SK-N-SH treated with all-trans-retinoic acid at 6 μM for 48 hours (cell line): ENCODE data around the gene ELOVL1.

Source experiments
- ATAC-seq: fragments of 200-7000 bp; cut with Tn5 transposase; 3 replicates; pipeline ENCODE4 v1.9.1; 2020; ENCODE audit warnings: mild to moderate bottlenecking, moderate library complexity
- ARNTL ChIP-seq: fragments of 450-650 bp; formaldehyde crosslinking; IDR thresholded peaks from 2 replicates; pipeline ENCODE4 v1.5.0; 2020; ENCODE audit warnings: low read depth, mild to moderate bottlenecking, moderate library complexity, borderline replicate concordance
- BACH2 ChIP-seq: fragments of 250-450 bp; sonication (Bioruptor Pico); IDR thresholded peaks from 2 replicates; pipeline ENCODE4 v1.9.0; 2021; ENCODE audit warnings: mild to moderate bottlenecking, borderline replicate concordance
- GLIS3 ChIP-seq: fragments of 250-450 bp; sonication (Bioruptor Pico); IDR thresholded peaks from 2 replicates; pipeline ENCODE4 v1.5.0; 2020; ENCODE audit warnings: mild to moderate bottlenecking, moderate library complexity
- ISL1 ChIP-seq: fragments of 250-450 bp; sonication (Bioruptor Pico); IDR thresholded peaks from 2 replicates; pipeline ENCODE4 v2.1.2; 2022; ENCODE audit warnings: mild to moderate bottlenecking, moderate library complexity
- OSR1 ChIP-seq: fragments of 250-450 bp; sonication (Bioruptor Pico); IDR thresholded peaks from 2 replicates; pipeline ENCODE4 v1.8.0; 2022; ENCODE audit warnings: moderate library complexity, mild to moderate bottlenecking, inconsistent platforms
- RARB ChIP-seq: fragments of 250-450 bp; sonication (Bioruptor Pico); IDR thresholded peaks from 2 replicates; pipeline ENCODE4 v1.8.0; 2021; ENCODE audit warnings: mild to moderate bottlenecking, moderate library complexity
- TCF4 ChIP-seq: fragments of 250-450 bp; sonication (Bioruptor Pico); IDR thresholded peaks from 2 replicates; pipeline ENCODE4 v1.8.0; 2021; ENCODE audit warnings: mild to moderate bottlenecking, moderate library complexity, borderline replicate concordance
- TOX ChIP-seq: fragments of 250-450 bp; sonication (Bioruptor Pico); IDR thresholded peaks from 2 replicates; pipeline ENCODE4 v1.8.0; 2021; ENCODE audit warnings: mild to moderate bottlenecking, moderate library complexity, borderline replicate concordance
- ZC3H10 ChIP-seq: fragments of 250-450 bp; sonication (Bioruptor Pico); IDR thresholded peaks from 2 replicates; pipeline ENCODE4 v1.5.1; 2021; ENCODE audit warnings: mild to moderate bottlenecking, moderate library complexity
- ZFP3 ChIP-seq: fragments of 250-450 bp; sonication (Bioruptor Pico); IDR thresholded peaks from 2 replicates; pipeline ENCODE4 v1.5.0; 2020; ENCODE audit warnings: mild to moderate bottlenecking, moderate library complexity
- ZNF70 ChIP-seq: fragments of 450-650 bp; formaldehyde crosslinking; IDR thresholded peaks from 2 replicates; pipeline ENCODE4 v1.5.0; 2020; ENCODE audit warnings: mild to moderate bottlenecking, moderate library complexity
- ZNF8 ChIP-seq: fragments of 450-650 bp; formaldehyde crosslinking; IDR thresholded peaks from 2 replicates; pipeline ENCODE4 v1.5.0; 2020; ENCODE audit warnings: mild to moderate bottlenecking, moderate library complexity
- TF ChIP-seq, protein P1 (sequence below): fragments of 250-450 bp; sonication (Bioruptor Pico); IDR thresholded peaks from 2 replicates; pipeline ENCODE4 v1.8.0; 2021; ENCODE audit warnings: low read depth, mild to moderate bottlenecking, moderate library complexity, borderline replicate concordance
- TF ChIP-seq, protein P2 (sequence below): fragments of 250-450 bp; sonication (Bioruptor Pico); IDR thresholded peaks from 2 replicates; pipeline ENCODE4 v1.5.0; 2020; ENCODE audit warnings: mild to moderate bottlenecking, moderate library complexity
- TF ChIP-seq, protein P3 (sequence below): fragments of 250-450 bp; sonication (Bioruptor Pico); IDR thresholded peaks from 2 replicates; pipeline ENCODE4 v1.5.1; 2020; ENCODE audit warnings: low read depth, mild to moderate bottlenecking, moderate library complexity
- TF ChIP-seq, protein P4 (sequence below): fragments of 250-450 bp; sonication (Bioruptor Pico); IDR thresholded peaks from 2 replicates; pipeline ENCODE4 v1.5.1; 2021; ENCODE audit warnings: mild to moderate bottlenecking, moderate library complexity
- TF ChIP-seq, protein P5 (sequence below): fragments of 250-450 bp; sonication (Bioruptor Pico); IDR thresholded peaks from 2 replicates; pipeline ENCODE4 v1.8.0; 2020; ENCODE audit warnings: mild to moderate bottlenecking, moderate library complexity, borderline replicate concordance

ELOVL1 gene

DNA sequence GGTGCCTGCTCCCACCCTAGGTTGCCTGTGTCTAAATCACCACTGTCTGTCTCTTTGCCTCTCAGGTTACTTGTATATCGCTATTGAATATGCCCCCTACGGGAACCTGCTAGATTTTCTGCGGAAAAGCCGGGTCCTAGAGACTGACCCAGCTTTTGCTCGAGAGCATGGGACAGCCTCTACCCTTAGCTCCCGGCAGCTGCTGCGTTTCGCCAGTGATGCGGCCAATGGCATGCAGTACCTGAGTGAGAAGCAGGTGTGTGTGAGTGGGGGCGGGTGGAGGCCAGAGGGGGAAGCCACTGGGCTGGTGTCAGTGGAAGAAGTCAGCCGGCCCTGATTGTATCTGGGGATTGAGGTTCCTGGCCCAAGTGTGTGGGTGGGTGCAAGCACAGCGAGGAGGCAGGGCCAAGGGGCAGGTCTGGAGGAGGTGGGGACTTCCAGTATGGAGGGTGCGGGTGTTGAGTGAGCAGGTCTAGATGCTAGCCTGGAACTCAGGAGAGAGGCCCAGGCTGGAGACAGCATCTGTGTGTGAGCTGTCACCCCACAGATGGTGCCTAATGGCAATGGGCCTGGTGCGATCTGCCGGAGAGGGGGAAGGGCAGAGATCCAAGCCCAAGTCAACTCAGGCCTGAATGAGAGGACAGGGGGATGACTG, 49.9 kb downstream of the ELOVL1 start (continued):
- TF ChIP-seq, protein P1, sequence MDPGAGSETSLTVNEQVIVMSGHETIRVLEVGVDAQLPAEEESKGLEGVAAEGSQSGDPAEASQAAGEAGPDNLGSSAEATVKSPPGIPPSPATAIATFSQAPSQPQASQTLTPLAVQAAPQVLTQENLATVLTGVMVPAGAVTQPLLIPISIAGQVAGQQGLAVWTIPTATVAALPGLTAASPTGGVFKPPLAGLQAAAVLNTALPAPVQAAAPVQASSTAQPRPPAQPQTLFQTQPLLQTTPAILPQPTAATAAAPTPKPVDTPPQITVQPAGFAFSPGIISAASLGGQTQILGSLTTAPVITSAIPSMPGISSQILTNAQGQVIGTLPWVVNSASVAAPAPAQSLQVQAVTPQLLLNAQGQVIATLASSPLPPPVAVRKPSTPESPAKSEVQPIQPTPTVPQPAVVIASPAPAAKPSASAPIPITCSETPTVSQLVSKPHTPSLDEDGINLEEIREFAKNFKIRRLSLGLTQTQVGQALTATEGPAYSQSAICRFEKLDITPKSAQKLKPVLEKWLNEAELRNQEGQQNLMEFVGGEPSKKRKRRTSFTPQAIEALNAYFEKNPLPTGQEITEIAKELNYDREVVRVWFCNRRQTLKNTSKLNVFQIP: no peak
- TF ChIP-seq TCF4 (CRISPR knock-in tag) (no peak), ZNF70 (no peak), BACH2 (no peak)
- TF ChIP-seq, protein P2, sequence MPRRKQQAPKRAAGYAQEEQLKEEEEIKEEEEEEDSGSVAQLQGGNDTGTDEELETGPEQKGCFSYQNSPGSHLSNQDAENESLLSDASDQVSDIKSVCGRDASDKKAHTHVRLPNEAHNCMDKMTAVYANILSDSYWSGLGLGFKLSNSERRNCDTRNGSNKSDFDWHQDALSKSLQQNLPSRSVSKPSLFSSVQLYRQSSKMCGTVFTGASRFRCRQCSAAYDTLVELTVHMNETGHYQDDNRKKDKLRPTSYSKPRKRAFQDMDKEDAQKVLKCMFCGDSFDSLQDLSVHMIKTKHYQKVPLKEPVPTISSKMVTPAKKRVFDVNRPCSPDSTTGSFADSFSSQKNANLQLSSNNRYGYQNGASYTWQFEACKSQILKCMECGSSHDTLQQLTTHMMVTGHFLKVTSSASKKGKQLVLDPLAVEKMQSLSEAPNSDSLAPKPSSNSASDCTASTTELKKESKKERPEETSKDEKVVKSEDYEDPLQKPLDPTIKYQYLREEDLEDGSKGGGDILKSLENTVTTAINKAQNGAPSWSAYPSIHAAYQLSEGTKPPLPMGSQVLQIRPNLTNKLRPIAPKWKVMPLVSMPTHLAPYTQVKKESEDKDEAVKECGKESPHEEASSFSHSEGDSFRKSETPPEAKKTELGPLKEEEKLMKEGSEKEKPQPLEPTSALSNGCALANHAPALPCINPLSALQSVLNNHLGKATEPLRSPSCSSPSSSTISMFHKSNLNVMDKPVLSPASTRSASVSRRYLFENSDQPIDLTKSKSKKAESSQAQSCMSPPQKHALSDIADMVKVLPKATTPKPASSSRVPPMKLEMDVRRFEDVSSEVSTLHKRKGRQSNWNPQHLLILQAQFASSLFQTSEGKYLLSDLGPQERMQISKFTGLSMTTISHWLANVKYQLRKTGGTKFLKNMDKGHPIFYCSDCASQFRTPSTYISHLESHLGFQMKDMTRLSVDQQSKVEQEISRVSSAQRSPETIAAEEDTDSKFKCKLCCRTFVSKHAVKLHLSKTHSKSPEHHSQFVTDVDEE: no peak

DNA sequence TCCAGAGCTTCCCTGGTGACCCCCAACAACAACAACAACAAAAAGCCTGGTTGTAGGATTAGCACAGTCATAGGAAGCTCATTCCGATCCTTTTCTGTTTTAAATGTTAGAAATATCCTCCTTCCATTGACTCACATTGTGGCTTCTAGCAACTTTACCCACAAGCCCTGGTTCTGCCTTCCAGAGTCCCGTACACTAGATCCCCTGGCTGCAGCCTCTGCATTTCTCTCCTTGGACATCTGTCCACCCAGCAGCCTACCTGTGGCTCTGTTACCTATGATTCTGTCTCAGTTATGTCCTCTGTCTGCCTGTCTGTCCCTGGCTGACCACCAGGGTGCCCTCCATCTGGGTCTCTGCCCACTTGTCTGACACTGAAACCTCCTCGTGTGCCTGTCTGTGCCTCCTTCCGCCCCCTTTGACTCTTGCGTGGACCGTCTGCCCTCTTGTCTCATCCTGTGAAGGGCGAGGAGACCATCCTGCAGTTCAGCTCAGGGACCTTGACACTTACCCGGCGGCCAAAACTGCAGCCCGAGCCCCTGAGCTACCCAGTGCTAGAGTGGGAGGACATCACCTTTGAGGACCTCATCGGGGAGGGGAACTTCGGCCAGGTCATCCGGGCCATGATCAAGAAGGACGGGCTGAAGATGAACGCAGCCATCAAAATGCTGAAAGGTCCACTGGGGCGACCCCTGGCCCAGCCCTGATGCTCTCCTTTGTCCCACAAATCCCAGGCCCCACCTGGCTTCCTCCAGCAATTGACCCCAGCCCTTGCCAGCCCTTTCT, 50.9 kb downstream of the ELOVL1 start:
- no peak for ATAC-seq
- no peak for TF ChIP-seq GLIS3 (CRISPR knock-in tag)
- TF ChIP-seq OSR1 (CRISPR knock-in tag): no peak
- TF ChIP-seq TOX (CRISPR knock-in tag): no peak
- TF ChIP-seq, protein P3, sequence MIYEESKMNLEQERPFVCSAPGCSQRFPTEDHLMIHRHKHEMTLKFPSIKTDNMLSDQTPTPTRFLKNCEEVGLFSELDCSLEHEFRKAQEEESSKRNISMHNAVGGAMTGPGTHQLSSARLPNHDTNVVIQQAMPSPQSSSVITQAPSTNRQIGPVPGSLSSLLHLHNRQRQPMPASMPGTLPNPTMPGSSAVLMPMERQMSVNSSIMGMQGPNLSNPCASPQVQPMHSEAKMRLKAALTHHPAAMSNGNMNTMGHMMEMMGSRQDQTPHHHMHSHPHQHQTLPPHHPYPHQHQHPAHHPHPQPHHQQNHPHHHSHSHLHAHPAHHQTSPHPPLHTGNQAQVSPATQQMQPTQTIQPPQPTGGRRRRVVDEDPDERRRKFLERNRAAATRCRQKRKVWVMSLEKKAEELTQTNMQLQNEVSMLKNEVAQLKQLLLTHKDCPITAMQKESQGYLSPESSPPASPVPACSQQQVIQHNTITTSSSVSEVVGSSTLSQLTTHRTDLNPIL (CRISPR knock-in tag): no peak
- TF ChIP-seq, protein P1: no peak
- no peak for TF ChIP-seq RARB
- no peak for TF ChIP-seq ZNF70
- TF ChIP-seq ZNF8: no peak

DNA sequence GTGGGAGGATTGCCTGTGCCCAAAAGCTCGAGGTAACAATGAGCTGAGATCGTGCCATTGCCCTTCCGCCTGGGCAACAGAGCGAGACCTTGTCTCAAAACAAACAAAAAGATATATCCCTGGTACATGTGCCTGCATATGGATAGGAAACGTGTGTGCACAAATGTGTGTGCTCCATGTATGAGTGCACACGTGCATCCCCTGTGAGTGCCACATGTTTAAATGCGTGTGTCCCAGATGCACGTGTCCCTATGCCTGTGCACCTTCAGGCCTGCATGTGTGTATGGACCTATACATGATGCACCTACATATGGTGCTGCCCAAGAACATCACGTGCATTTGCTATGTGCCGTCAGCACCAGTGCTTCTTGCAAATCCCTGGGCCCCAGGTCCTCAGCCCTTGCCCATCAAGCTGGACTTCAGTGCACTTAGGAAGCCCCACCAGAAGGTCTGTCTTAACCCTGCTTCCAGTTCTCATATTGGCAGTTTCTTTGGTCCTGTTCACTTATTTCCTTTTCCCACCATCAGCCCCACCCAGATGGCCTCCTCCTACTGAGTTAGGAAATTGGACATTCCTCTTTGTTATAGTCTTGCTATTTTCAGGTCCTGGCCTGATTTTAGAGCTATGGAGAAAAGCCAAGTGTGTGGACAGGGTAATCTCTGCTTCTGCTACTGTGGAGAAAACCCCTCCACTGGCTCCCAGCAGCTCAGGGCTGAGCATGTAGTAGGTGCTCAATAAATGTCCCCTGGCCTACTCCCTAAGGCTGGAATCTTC, 51.7 kb downstream of the ELOVL1 start:
- ATAC-seq: no peak
- TF ChIP-seq ARNTL: no peak
- no peak for TF ChIP-seq ISL1 (CRISPR knock-in tag)
- TF ChIP-seq, protein P1: no peak
- TF ChIP-seq OSR1 (CRISPR knock-in tag): no peak
- TF ChIP-seq GLIS3 (CRISPR knock-in tag): no peak
- TF ChIP-seq, protein P4, sequence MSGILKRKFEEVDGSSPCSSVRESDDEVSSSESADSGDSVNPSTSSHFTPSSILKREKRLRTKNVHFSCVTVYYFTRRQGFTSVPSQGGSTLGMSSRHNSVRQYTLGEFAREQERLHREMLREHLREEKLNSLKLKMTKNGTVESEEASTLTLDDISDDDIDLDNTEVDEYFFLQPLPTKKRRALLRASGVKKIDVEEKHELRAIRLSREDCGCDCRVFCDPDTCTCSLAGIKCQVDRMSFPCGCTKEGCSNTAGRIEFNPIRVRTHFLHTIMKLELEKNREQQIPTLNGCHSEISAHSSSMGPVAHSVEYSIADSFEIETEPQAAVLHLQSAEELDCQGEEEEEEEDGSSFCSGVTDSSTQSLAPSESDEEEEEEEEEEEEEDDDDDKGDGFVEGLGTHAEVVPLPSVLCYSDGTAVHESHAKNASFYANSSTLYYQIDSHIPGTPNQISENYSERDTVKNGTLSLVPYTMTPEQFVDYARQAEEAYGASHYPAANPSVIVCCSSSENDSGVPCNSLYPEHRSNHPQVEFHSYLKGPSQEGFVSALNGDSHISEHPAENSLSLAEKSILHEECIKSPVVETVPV: no peak
- TF ChIP-seq RARB: no peak
- no peak for TF ChIP-seq ZC3H10
- no peak for TF ChIP-seq ZFP3 (CRISPR knock-in tag)
- TF ChIP-seq, protein P5, sequence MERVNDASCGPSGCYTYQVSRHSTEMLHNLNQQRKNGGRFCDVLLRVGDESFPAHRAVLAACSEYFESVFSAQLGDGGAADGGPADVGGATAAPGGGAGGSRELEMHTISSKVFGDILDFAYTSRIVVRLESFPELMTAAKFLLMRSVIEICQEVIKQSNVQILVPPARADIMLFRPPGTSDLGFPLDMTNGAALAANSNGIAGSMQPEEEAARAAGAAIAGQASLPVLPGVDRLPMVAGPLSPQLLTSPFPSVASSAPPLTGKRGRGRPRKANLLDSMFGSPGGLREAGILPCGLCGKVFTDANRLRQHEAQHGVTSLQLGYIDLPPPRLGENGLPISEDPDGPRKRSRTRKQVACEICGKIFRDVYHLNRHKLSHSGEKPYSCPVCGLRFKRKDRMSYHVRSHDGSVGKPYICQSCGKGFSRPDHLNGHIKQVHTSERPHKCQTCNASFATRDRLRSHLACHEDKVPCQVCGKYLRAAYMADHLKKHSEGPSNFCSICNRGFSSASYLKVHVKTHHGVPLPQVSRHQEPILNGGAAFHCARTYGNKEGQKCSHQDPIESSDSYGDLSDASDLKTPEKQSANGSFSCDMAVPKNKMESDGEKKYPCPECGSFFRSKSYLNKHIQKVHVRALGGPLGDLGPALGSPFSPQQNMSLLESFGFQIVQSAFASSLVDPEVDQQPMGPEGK: no peak
- TF ChIP-seq TCF4 (CRISPR knock-in tag): no peak
- no peak for TF ChIP-seq ZNF70
